IPS-18a (cell line): ENCODE data around the gene TMEM236.

Experiments
- H3K27ac ChIP-seq: one replicate; pipeline ENCODE4 v1.5.1; 2013; ENCODE audit warnings: low read length
- H3K27me3 ChIP-seq: one replicate; pipeline ENCODE4 v1.6.1; 2013; ENCODE audit warnings: mild to moderate bottlenecking, low read length; ENCODE audit not compliant: control insufficient read depth, insufficient read depth
- H3K36me3 ChIP-seq: one replicate; pipeline ENCODE4 v1.6.1; 2013; ENCODE audit warnings: low read depth, low read length; ENCODE audit not compliant: control insufficient read depth
- H3K4me1 ChIP-seq: one replicate; pipeline ENCODE4 v1.6.1; 2013; ENCODE audit warnings: low read depth, low read length; ENCODE audit not compliant: control insufficient read depth
- H3K4me3 ChIP-seq: one replicate; pipeline ENCODE4 v1.5.1; 2013; ENCODE audit warnings: low read length
- H3K9ac ChIP-seq: one replicate; pipeline ENCODE4 v1.6.1; 2013; ENCODE audit warnings: mild to moderate bottlenecking, low read length, moderate library complexity
- H3K9me3 ChIP-seq: one replicate; pipeline ENCODE4 v1.6.1; 2013; ENCODE audit warnings: low read depth, low read length; ENCODE audit not compliant: control insufficient read depth

TMEM236 gene

DNA sequence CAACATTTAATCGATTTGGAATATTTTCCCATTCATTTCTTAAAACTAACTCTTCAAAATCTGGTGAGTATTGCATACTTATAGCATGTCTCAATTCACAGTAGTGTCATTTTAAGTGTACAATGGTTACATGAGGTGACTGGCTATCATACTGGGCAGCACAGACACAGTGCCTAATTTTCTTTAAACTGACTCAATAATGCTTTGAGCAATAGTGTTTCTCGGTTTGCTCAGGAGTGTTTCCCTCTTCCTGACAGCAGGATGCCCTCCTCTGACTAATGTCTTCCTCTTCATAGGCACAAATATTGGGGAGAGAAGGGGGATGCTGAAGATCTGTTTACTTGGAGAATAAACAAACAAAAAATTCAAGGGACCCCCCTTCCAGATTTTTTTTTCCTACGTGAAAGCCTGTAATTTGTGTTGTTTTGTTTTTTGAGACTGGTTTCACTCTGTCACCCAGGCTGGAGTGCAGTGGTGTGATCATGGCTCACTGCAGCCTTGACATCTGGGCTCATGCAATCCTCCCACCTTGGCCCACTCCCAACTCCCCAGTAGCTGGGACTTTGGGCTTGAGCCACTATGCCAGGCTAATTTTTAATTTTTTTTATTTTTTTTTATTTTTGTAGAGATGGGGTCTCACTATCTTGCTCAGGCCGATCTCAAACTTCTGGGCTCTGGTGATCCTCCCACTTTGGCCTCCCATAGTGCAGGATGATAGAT lies 59.3 kb downstream of the TMEM236 start:
- peaks cover 3% of the 10 kb centered on the region for H3K4me1 ChIP-seq
- H3K27ac ChIP-seq: no peak overlapping the region
- H3K36me3 ChIP-seq: no peaks in the 10 kb centered on the region
- H3K9me3 ChIP-seq: no peaks in the 10 kb centered on the region
- no peaks in the 10 kb centered on the region for H3K27me3 ChIP-seq
- H3K9ac ChIP-seq: no peak overlapping the region
- no peak overlapping the region for H3K4me3 ChIP-seq

DNA sequence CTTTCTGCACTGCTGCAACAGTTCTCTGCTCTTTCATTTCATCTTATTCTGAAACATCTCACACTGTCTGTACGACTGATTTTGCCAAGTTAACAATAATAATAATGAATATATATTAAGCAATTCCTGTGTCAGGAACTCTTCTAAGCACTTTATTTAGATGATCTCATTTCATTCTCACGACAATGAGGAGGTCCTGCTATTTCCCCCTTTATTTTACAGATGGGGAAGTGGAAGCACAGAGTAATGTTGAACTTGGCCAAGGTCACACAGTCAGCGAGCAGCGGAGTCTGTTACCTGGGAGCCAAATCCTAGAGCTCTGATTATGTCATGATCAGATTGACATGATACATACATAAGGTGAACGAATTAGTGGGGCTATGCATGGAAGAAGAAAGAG lies 63.0 kb downstream of the TMEM236 start:
- H3K4me1 ChIP-seq: no peaks in the 10 kb centered on the region
- H3K9ac ChIP-seq: no peak overlapping the region
- no peaks in the 10 kb centered on the region for H3K27me3 ChIP-seq
- no peaks in the 10 kb centered on the region for H3K9me3 ChIP-seq
- no peak overlapping the region for H3K4me3 ChIP-seq
- no peak overlapping the region for H3K27ac ChIP-seq
- H3K36me3 ChIP-seq: no peaks in the 10 kb centered on the region

DNA sequence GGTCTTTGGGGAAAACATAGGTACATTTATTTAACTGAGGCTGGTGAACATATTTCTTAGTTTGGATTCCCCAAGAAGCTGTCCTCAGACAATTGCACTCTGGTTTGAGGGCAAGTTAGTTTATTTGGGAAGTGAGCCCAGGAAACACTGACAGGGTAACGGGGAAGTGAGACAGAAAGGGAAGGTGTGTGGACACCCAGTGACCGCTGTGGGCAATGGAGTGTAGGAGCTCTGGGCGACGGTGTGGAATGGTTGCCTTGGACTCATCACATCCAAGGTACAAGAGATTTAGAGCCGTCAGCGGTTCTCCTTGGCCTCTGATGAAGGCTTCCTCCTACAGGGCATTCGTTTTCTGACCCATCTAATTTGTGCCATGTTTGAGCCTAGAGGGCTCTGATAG lies 64.2 kb downstream of the TMEM236 start:
- no peaks in the 10 kb centered on the region for H3K27me3 ChIP-seq
- no peak overlapping the region for H3K4me3 ChIP-seq
- no peaks in the 10 kb centered on the region for H3K9me3 ChIP-seq
- H3K27ac ChIP-seq: no peak overlapping the region
- no peak overlapping the region for H3K9ac ChIP-seq
- H3K4me1 ChIP-seq: no peaks in the 10 kb centered on the region
- H3K36me3 ChIP-seq: no peaks in the 10 kb centered on the region

DNA sequence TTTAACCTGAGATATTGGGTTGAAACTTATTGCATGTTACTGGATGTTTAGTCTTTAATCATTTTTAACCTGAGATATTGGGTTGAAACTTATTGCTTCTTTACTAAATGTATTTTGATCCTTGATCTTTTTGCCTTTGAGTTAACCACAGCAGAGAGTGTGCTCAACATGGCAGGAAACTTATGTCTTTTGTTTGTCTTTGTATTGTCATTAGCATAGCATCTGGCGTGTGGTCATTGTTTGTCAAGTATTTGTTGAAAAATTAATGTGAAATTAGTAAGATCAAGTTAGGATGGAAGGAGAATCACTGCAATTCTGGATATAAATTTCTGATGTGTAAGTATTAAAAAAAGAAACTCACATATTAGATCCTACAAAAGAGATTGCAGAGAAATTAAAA lies 65.3 kb downstream of the TMEM236 start:
- H3K9me3 ChIP-seq: no peaks in the 10 kb centered on the region

DNA sequence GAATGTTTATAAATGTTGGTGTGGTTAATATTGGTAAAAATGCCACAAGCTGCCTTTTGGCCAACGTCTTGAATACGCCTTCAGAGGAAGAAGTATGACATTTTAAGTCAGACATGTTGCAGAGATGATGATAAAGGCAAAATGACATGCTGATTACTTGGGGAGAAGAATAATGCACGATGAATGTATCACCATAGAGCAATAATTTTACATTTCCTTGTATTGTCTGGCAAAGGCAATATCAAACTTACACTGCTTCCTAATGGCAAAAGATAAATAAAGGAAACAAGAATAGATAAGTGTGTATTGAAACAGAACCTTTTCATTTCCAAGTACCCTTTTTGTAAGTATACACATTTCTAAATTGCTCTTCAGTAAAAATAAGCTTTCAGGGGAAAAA lies 65.8 kb downstream of the TMEM236 start:
- Histone ChIP-seq H3K9me3 (no peaks in the 10 kb centered on the region), H3K27me3 (no peaks in the 10 kb centered on the region), H3K36me3 (no peaks in the 10 kb centered on the region), H3K4me3 (no peak overlapping the region), H3K27ac (no peak overlapping the region), H3K4me1 (no peaks in the 10 kb centered on the region), H3K9ac (no peak overlapping the region)

More for the DNA sequence above, 65.3 kb downstream of the TMEM236 start:
- Histone ChIP-seq H3K4me1 (no peaks in the 10 kb centered on the region), H3K36me3 (no peaks in the 10 kb centered on the region), H3K27ac (no peak overlapping the region), H3K4me3 (no peak overlapping the region), H3K9ac (no peak overlapping the region), H3K27me3 (no peaks in the 10 kb centered on the region)

DNA sequence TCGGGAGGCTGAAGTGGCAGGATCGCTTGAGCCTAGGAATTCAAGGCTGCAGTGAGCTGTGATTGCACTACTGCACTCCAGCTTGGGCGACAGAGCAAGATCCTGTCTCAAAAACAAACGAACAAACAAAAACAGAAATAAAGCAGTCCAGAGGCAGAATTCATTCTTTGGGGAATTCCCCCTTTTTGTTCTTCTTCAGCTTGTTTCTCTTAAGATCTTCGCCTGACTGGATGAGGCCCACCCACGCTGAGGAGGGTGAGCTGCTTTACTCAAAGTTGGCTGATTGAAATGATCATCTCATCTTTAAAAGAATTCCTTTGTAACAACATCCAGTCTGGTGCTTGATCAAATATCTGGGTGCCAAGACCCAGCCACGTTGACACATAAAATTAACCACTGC lies 67.8 kb downstream of the TMEM236 start:
- no peaks in the 10 kb centered on the region for H3K36me3 ChIP-seq
- no peak overlapping the region for H3K4me3 ChIP-seq
- no peaks in the 10 kb centered on the region for H3K4me1 ChIP-seq
- H3K27me3 ChIP-seq: no peaks in the 10 kb centered on the region
- H3K27ac ChIP-seq: no peak overlapping the region
- H3K9me3 ChIP-seq: no peaks in the 10 kb centered on the region
- no peak overlapping the region for H3K9ac ChIP-seq

DNA sequence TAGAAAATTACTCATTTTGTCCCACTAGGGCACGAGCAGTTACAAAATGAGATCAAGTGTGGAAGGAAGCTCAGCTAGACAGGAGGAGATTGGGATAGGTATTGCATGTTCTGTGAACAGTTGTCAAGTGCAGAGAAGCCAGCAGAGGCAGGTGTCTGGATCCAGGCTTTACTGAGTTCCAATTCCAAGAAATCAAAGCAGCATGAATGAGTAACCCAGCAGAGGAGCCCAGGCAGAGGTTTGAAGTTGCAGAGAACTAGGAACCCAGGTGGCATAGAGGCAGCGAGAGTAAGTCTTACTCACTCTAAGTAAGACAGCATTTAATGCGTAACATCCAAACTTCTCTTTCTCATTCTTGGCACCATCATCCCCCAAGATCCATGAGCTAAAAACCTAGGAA lies 68.9 kb downstream of the TMEM236 start:
- H3K4me1 ChIP-seq: no peaks in the 10 kb centered on the region
- no peak overlapping the region for H3K27ac ChIP-seq
- H3K36me3 ChIP-seq: no peaks in the 10 kb centered on the region
- H3K9ac ChIP-seq: no peak overlapping the region
- no peaks in the 10 kb centered on the region for H3K27me3 ChIP-seq
- H3K9me3 ChIP-seq: no peaks in the 10 kb centered on the region
- no peak overlapping the region for H3K4me3 ChIP-seq

DNA sequence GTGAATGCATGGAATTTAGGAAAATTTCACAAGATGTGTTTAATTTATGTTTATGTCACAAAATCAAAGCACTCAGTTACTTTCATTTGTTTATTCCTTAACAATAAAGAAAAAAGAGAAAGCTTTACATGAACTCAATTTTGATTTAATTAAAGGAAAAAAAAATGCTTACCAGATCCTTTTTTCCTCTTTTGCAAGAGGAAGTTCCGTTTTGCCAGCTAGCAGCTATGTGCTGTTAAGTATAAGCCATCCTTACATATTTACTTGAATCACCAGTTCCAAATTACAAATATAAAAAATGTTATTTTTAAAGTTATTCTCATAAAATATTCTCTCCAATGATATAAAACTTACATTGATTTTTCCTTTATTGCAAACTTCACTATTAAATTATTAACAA lies 69.9 kb downstream of the TMEM236 start:
- H3K36me3 ChIP-seq: no peaks in the 10 kb centered on the region
- H3K4me3 ChIP-seq: no peak overlapping the region
- no peak overlapping the region for H3K9ac ChIP-seq
- no peaks in the 10 kb centered on the region for H3K27me3 ChIP-seq
- no peaks in the 10 kb centered on the region for H3K4me1 ChIP-seq
- no peak overlapping the region for H3K27ac ChIP-seq
- no peaks in the 10 kb centered on the region for H3K9me3 ChIP-seq

DNA sequence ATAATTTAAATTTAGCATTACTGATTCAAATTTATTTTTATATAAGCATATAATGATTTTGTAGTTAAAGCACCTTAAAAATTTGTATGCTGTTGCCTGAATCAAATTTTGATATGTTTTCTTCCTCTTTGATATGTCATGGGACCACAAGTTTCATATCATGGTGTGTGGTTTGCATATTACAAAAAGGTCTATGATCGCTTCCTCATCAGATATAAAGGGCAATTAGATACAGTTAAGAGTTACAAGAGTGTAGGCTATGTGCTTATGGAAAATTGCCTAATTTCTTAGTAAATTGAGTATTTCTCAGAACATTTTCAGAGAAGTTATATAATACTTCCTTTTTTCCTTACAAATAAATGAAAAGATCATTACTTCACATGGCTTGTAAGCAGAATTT lies 79.3 kb downstream of the TMEM236 start:
- no peaks in the 10 kb centered on the region for H3K27me3 ChIP-seq
- no peak overlapping the region for H3K9ac ChIP-seq
- H3K4me1 ChIP-seq: no peaks in the 10 kb centered on the region
- H3K27ac ChIP-seq: no peak overlapping the region
- H3K4me3 ChIP-seq: no peak overlapping the region
- no peaks in the 10 kb centered on the region for H3K36me3 ChIP-seq
- H3K9me3 ChIP-seq: no peaks in the 10 kb centered on the region

DNA sequence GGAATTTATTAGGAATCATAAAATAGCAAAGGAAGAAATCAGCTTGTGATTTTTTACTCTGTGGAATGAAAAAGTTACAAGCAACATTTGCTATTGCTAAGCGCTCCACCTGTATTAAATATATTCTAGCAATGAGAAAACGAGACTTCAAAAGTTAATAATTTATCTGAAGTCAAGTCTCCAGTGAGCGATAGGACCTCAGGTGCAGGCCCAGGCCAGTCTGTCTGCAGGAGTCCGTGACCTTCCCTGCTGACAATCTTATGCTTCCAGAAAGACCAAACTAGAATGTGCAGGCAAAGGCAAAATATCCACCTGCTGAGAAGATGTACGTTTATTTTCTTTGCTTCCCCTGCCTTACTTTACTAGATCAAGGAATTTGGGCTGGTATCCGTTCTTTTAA lies 79.9 kb downstream of the TMEM236 start:
- no peaks in the 10 kb centered on the region for H3K36me3 ChIP-seq
- no peak overlapping the region for H3K9ac ChIP-seq
- H3K4me1 ChIP-seq: peaks cover 1% of the 10 kb centered on the region
- H3K27me3 ChIP-seq: no peaks in the 10 kb centered on the region
- no peak overlapping the region for H3K4me3 ChIP-seq
- H3K27ac ChIP-seq: no peak overlapping the region
- no peaks in the 10 kb centered on the region for H3K9me3 ChIP-seq

DNA sequence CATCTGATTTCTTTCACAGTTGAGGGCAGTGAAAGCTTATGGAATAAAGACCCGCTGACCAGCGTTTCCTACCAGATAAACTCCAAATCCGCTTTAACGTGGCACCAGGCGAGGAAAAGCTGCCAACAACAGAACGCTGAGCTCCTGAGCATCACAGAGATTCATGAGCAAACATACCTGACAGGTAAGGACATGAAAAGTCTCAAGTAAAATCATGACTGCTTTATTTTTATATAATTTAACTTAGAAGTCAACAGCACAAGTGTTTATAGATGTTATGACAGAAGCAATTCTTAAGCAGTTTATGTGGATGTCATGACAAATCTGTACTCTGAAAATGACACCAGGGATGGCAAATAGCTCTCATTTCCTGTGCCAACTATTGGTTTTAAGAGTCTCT lies 81.7 kb downstream of the TMEM236 start:
- H3K4me1 ChIP-seq: peaks cover 5% of the 10 kb centered on the region
- H3K4me3 ChIP-seq: no peak overlapping the region
- no peaks in the 10 kb centered on the region for H3K9me3 ChIP-seq
- no peak overlapping the region for H3K9ac ChIP-seq
- H3K36me3 ChIP-seq: no peaks in the 10 kb centered on the region
- no peaks in the 10 kb centered on the region for H3K27me3 ChIP-seq
- no peak overlapping the region for H3K27ac ChIP-seq

DNA sequence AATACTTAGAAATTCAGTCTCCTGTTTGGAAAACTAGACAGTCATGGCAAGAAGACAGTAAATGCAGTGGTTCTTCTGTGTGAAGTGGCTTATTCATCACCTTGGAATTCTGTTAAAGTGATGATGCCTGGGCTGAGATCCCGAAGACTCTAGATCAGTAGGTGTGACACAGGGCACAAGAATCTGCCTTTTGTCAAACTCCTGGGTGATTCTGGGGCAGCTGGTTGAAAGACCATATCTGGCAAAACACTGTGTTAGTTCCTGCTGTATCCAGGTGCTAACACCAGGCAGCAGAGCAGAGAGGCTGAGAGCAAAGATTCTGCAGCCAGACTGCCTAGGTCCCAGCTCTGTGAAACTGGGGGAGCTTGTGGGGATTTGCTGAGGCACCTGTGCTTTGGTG lies 83.7 kb downstream of the TMEM236 start:
- Histone ChIP-seq H3K36me3 (no peaks in the 10 kb centered on the region), H3K27me3 (no peaks in the 10 kb centered on the region), H3K9me3 (no peaks in the 10 kb centered on the region), H3K4me1 (peaks cover 5% of the 10 kb centered on the region), H3K9ac (no peak overlapping the region), H3K4me3 (no peak overlapping the region), H3K27ac (no peak overlapping the region)
